Caco-2 (cell line): Measurements from ENCODE around the gene KCNIP1. TPM values are rescaled to one million over a fixed set of nuclear protein-coding genes. Genes with fewer than 3 reads are reported as not detected.

ENCODE experiments used
- BruUV-seq: library from RNA; stranded (reverse); fragments of 400-500 nt; replicated peaks from 2 replicates; lab custom pipeline; 2021; lab: Mats Ljungman, UMichigan
- CTCF ChIA-PET: fragments of 300-600 bp; sonication (Branson Sonifier 250); formaldehyde crosslinking; loops from one replicate; lab custom pipeline; 2022; ENCODE audit warnings: antibody characterized with exemption; lab: Charles Lee
- POLR2A ChIA-PET: fragments of 300-600 bp; sonication (Branson Sonifier 250); formaldehyde crosslinking; loops from one replicate; lab custom pipeline; 2022; ENCODE audit warnings: antibody characterized with exemption; lab: Charles Lee
- DNase-seq, 2 experiments: peaks; one replicate each; pipeline versions ENCODE4 v3.0.0 to v3.0.0-alpha.2; 2020 to 2022
- H3K27me3 ChIP-seq: replicated peaks from 2 replicates; pipeline ENCODE4 v1.6.0; 2011; ENCODE audit warnings: low read length; ENCODE audit not compliant: control insufficient read depth, insufficient read depth
- H3K36me3 ChIP-seq: 2 replicates; pipeline ENCODE4 v1.5.1; 2011; ENCODE audit warnings: low read length; ENCODE audit not compliant: control insufficient read depth, insufficient read depth
- H3K4me1 ChIP-seq: fragments of 250-450 bp; sonication (Bioruptor Pico); 2 replicates; pipeline ENCODE4 v1.5.1; 2020; ENCODE audit warnings: mild to moderate bottlenecking
- H3K4me3 ChIP-seq: 2 replicates; pipeline ENCODE4 v1.5.1; 2011; ENCODE audit warnings: low read depth, mild to moderate bottlenecking, control low read depth, low read length
- H3K9me3 ChIP-seq: fragments of 250-450 bp; sonication (Bioruptor Pico); 2 replicates; pipeline ENCODE4 v1.5.1; 2020; ENCODE audit warnings: mild to moderate bottlenecking, moderate library complexity
- H3K27ac Mint-ChIP-seq: one replicate; pipeline ENCODE4 v1.8.0; 2022; ENCODE audit warnings: mixed read lengths; ENCODE audit not compliant: unreplicated experiment
- H3K27me3 Mint-ChIP-seq: one replicate; pipeline ENCODE4 v1.8.0; 2022; ENCODE audit warnings: mixed read lengths; ENCODE audit not compliant: insufficient read depth, unreplicated experiment
- H3K36me3 Mint-ChIP-seq: one replicate; pipeline ENCODE4 v1.8.0; 2022; ENCODE audit warnings: mild to moderate bottlenecking, mixed read lengths; ENCODE audit not compliant: insufficient read depth, unreplicated experiment
- H3K4me1 Mint-ChIP-seq: one replicate; pipeline ENCODE4 v1.8.0; 2022; ENCODE audit warnings: low read depth, mixed read lengths; ENCODE audit not compliant: unreplicated experiment
- H3K4me3 Mint-ChIP-seq: one replicate; pipeline ENCODE4 v1.8.0; 2022; ENCODE audit warnings: mild to moderate bottlenecking, moderate library complexity, mixed read lengths; ENCODE audit not compliant: unreplicated experiment
- H3K9me3 Mint-ChIP-seq: one replicate; pipeline ENCODE4 v1.8.0; 2022; ENCODE audit warnings: mixed read lengths; ENCODE audit not compliant: unreplicated experiment
- CTCF ChIP-seq, 2 experiments: fragments of 200-600 bp in 1 of 2; IDR thresholded peaks; 1 replicate in 1 of 2; 2 replicates in 1 of 2; pipeline versions ENCODE4 v1.5.1 to v1.8.0; 2011 to 2022; ENCODE audit warnings: antibody characterized with exemption in 1 of 2, control low read depth in 1 of 2, inconsistent platforms in 1 of 2, low read depth in 1 of 2, low read length in 1 of 2, mild to moderate bottlenecking in 1 of 2, moderate library complexity in 1 of 2; ENCODE audit not compliant: insufficient read depth in 1 of 2, severe bottlenecking in 1 of 2, unreplicated experiment in 1 of 2
- intact Hi-C: fragments of 100-400 bp; cut with micrococcal nuclease; formaldehyde crosslinking; loops from one replicate; pipeline ENCODE4 v1.10.0; 2022; ENCODE audit not compliant: unreplicated experiment
- total RNA-seq: library from RNA; stranded (reverse); gene quantifications from 2 replicates; pipeline ENCODE4 v1.2.3, GENCODE V29; 2022

KCNIP1 gene
- total RNA-seq, 1 experiment from 2014 or later: not detected

GRCh38 chr5:170597872-170598271, 94.1 kb downstream of the KCNIP1 start:
- Mint-ChIP-seq H3K27me3 (peaks cover 25% of the 10 kb centered on the region), H3K36me3 (no peaks in the 10 kb centered on the region), H3K4me1 (no peaks in the 10 kb centered on the region), H3K27ac (no peak overlapping the region), H3K4me3 (no peak overlapping the region), H3K9me3 (no peaks in the 10 kb centered on the region)
- Histone ChIP-seq H3K27me3 (0 out of 2 replicates have a peak, but pooled peaks cover 1% of the 10 kb centered on the region), H3K9me3 (no peaks in the 10 kb centered on the region), H3K36me3 (no peaks in the 10 kb centered on the region), H3K4me3 (no peak overlapping the region), H3K4me1 (no peaks in the 10 kb centered on the region)
- POLR2A ChIA-PET: no interaction called here
- CTCF ChIA-PET: no interaction called here
- BruUV-seq: no TSS peak
- TF ChIP-seq CTCF (IDR thresholded peaks at IDR 0.05; ENCODE audit: insufficient read depth in 1 of 2, low read depth in 1 of 2, low read length in 1 of 2, severe bottlenecking in 1 of 2, unreplicated experiment in 1 of 2): no peak
- intact Hi-C loops: no loop called here
- no peak for DNase-seq

- Mint-ChIP-seq H3K4me1 (no peaks in the 10 kb centered on the region), H3K4me3 (no peak overlapping the region), H3K36me3 (no peaks in the 10 kb centered on the region), H3K9me3 (no peaks in the 10 kb centered on the region), H3K27me3 (peaks cover 22% of the 10 kb centered on the region), H3K27ac (no peak overlapping the region)
- intact Hi-C loops: no loop called here
- Histone ChIP-seq H3K4me3 (no peak overlapping the region), H3K36me3 (no peaks in the 10 kb centered on the region), H3K27me3 (0 out of 2 replicates have a peak, but pooled peaks cover 1% of the 10 kb centered on the region), H3K9me3 (no peaks in the 10 kb centered on the region), H3K4me1 (no peaks in the 10 kb centered on the region)
- TF ChIP-seq CTCF (IDR thresholded peaks at IDR 0.05; ENCODE audit: insufficient read depth in 1 of 2, low read depth in 1 of 2, low read length in 1 of 2, severe bottlenecking in 1 of 2, unreplicated experiment in 1 of 2): no peak
- no peak for DNase-seq
- POLR2A ChIA-PET: no interaction called here
- BruUV-seq: no TSS peak
- CTCF ChIA-PET: interaction anchor here (0.8 kb wide), 1 partner anchor 121 kb away, joined by 3 read pairs; no protein-coding TSS in a partner anchor
These were observed 95.9 kb downstream of the KCNIP1 start for GRCh38 chr5:170599756-170600155.

GRCh38 chr5:170601619-170602018, 97.8 kb downstream of the KCNIP1 start:
- H3K36me3 Mint-ChIP-seq: no peaks in the 10 kb centered on the region

More at GRCh38 chr5:170601619-170602018, 97.8 kb downstream of the KCNIP1 start:
- no peaks in the 10 kb centered on the region for H3K9me3 ChIP-seq
- Mint-ChIP-seq H3K27me3 (peaks cover 21% of the 10 kb centered on the region), H3K27ac (no peak overlapping the region), H3K4me1 (no peaks in the 10 kb centered on the region), H3K9me3 (no peaks in the 10 kb centered on the region), H3K4me3 (no peak overlapping the region)
- no peak for DNase-seq
- ChIA-PET POLR2A (no interaction called here), CTCF (no interaction called here)
- no peaks in the 10 kb centered on the region for H3K36me3 ChIP-seq
- H3K4me3 ChIP-seq: no peak overlapping the region
- H3K4me1 ChIP-seq: no peaks in the 10 kb centered on the region
- no TSS peak for BruUV-seq
- intact Hi-C loops: no loop called here
- no peak for TF ChIP-seq CTCF (IDR thresholded peaks at IDR 0.05; ENCODE audit: insufficient read depth in 1 of 2, low read depth in 1 of 2, low read length in 1 of 2, severe bottlenecking in 1 of 2, unreplicated experiment in 1 of 2)
- H3K27me3 ChIP-seq: 0 out of 2 replicates have a peak, but pooled peaks cover 1% of the 10 kb centered on the region
